BJ (cell line): ENCODE data around the gene SHROOM3. TPM values are rescaled to one million over a fixed set of nuclear protein-coding genes. Genes with fewer than 3 reads are reported as not detected.

Source experiments
- CTCF ChIA-PET: fragments of 350-600 bp; formaldehyde crosslinking; extraction: SDS; loops from one replicate; lab custom pipeline; 2021; ENCODE audit warnings: antibody characterized with exemption, inconsistent platforms; lab: Yijun Ruan, JAX
- POLR2A ChIA-PET: fragments of 300-600 bp; sonication (Branson Sonifier 250); formaldehyde crosslinking; extraction: SDS; loops from one replicate; lab custom pipeline; 2021; ENCODE audit warnings: antibody characterized with exemption; lab: Charles Lee
- DNase-seq: peaks from one replicate; pipeline ENCODE4 v3.0.0-alpha.2; 2011; ENCODE audit warnings: low read depth
- H3K27me3 ChIP-seq: 2 replicates; pipeline ENCODE4 v1.6.0; 2011; ENCODE audit warnings: low read length; ENCODE audit not compliant: control insufficient read depth, insufficient read depth
- H3K36me3 ChIP-seq: 2 replicates; pipeline ENCODE4 v1.5.1; 2011; ENCODE audit warnings: low read length; ENCODE audit not compliant: control insufficient read depth, insufficient read depth
- H3K4me3 ChIP-seq: 2 replicates; pipeline ENCODE4 v1.5.1; 2011; ENCODE audit warnings: low read depth, mild to moderate bottlenecking, control low read depth, low read length
- CTCF ChIP-seq: IDR thresholded peaks from 2 replicates; pipeline ENCODE4 v1.5.1; 2011; ENCODE audit warnings: low read depth, mild to moderate bottlenecking, control low read depth, inconsistent platforms, low read length, moderate library complexity; ENCODE audit not compliant: insufficient read depth
- polyA plus RNA-seq: library from polyadenylated mRNA; depleted of rRNA; stranded (reverse); fragments of >200 nt; gene quantifications from 2 replicates; pipeline ENCODE4 v1.2.3, GENCODE V29; 2011

SHROOM3 gene
- polyA plus RNA-seq, 1 experiment = 46.1 TPM

- Histone ChIP-seq H3K4me3 (no peak overlapping the region), H3K36me3 (no peaks in the 10 kb centered on the region), H3K27me3 (no peaks in the 10 kb centered on the region)
- TF ChIP-seq CTCF = no peak
- DNase-seq = no peak
- CTCF ChIA-PET = interaction anchor here (0.5 to 1.3 kb wide), 3 partner anchors 31 to 148 kb away, joined by 3 to 4 read pairs (median 3); no protein-coding TSS in a partner anchor
- POLR2A ChIA-PET = interaction anchor here (0.6 kb wide), 2 partner anchors 78 to 79 kb away, joined by 3 to 9 read pairs; no protein-coding TSS in a partner anchor
These were observed 224.1 kb downstream of the SHROOM3 start for GRCh38 chr4:76659103-76659490.

DNA sequence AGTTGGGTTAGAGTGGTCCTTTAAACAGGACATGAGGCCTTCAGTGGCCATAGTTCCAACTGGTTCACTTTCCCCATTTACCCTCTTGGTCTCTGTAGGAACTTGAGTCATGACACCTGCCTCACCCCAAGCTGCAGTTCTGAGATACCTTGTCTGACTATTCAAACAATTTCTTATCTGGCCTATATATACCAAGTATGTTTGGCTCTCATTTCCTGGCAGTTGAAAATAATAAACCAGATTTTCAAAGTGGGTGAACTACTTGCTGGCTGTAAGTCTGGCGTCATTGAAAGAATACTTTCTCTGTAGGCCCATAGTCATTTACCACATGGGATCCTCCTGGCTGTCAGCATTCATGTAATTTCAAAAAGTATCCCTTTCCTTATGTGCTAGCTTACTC lies 228.8 kb downstream of the SHROOM3 start:
- ChIA-PET POLR2A (interaction anchor here (0.6 kb wide), 1 partner anchor 35 kb away, joined by 5 read pairs; no protein-coding TSS in a partner anchor), CTCF (interaction anchor here (1.0 kb wide), 1 partner anchor 41 kb away, joined by 4 read pairs; no protein-coding TSS in a partner anchor)
- H3K4me3 ChIP-seq = no peak overlapping the region
- no peak for TF ChIP-seq CTCF
- H3K27me3 ChIP-seq = no peaks in the 10 kb centered on the region
- H3K36me3 ChIP-seq = no peaks in the 10 kb centered on the region
- DNase-seq = no peak

DNA sequence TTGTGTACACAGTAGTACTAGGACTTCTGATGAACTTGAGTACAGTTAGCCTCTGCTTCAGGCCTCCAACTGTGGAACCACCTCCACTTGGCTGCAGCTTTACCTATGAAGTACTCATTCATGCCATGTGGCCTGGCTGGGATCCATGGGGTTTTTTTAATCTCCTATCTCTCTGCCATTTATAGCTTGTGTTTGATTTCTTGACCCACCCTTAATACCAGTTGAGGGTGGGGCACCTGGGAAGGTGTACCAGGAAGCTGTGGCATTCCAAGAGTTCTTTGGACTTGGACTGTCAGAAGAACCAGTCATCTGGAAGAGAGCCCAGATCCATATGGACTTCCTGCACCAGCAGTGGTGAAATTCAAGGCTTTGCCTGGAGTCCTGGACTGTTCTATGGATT lies 230.1 kb downstream of the SHROOM3 start:
- no peak for TF ChIP-seq CTCF
- Histone ChIP-seq H3K27me3 (no peaks in the 10 kb centered on the region), H3K36me3 (no peaks in the 10 kb centered on the region), H3K4me3 (no peak overlapping the region)
- POLR2A ChIA-PET = interaction anchor here (0.5 to 1.2 kb wide), 3 partner anchors 24 to 88 kb away, joined by 3 to 5 read pairs (median 3); no protein-coding TSS in a partner anchor
- CTCF ChIA-PET = interaction anchor here (1.4 to 1.7 kb wide), 2 partner anchors 15 to 17 kb away, joined by 3 read pairs; no protein-coding TSS in a partner anchor
- DNase-seq = no peak

- CTCF ChIA-PET = interaction anchor here (1.4 to 1.7 kb wide), 2 partner anchors 14 to 17 kb away, joined by 3 read pairs; no protein-coding TSS in a partner anchor
- no peak for TF ChIP-seq CTCF
- no peaks in the 10 kb centered on the region for H3K36me3 ChIP-seq
- DNase-seq = no peak
- H3K4me3 ChIP-seq = no peak overlapping the region
- no peaks in the 10 kb centered on the region for H3K27me3 ChIP-seq
- POLR2A ChIA-PET = interaction anchor here (0.5 to 1.2 kb wide), 2 partner anchors 23 to 88 kb away, joined by 3 to 5 read pairs; no protein-coding TSS in a partner anchor
These were observed 230.7 kb downstream of the SHROOM3 start for GRCh38 chr4:76665721-76666120.

DNA sequence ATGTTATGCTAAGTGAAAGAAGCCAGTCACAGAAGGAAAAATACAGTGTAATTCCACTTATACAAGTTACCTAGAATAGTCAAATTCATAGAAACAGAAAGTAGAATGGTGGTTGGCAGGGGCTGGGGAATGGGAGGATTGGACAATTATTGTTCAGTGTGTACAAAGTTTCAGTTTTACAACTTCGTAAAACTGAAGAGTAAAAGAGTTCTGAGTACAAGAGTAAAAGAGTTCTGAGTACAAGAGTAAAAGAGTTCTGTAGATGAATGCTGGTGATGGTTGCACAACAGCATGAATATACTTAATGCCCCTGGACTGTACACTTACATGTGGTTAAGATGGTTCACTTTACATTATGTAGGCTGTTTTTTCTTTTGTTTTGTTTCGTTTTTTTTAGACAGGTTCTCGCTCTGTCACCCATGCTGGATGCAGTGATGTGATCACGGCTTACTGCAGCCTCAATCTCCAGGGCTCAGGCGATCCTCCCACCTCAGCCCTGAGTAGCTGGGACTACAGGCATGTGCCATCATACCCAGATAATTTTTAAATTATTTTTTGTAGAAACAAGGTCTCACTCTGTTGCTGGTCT lies 232.0 kb downstream of the SHROOM3 start:
- DNase-seq = no peak
- no peak for TF ChIP-seq CTCF
- H3K27me3 ChIP-seq = no peaks in the 10 kb centered on the region
- no peak overlapping the region for H3K4me3 ChIP-seq
- no peaks in the 10 kb centered on the region for H3K36me3 ChIP-seq
- ChIA-PET CTCF (interaction anchor here (1.7 kb wide), 1 partner anchor 13 kb away, joined by 3 read pairs; no protein-coding TSS in a partner anchor), POLR2A (no interaction called here)
